Omental fat pad (tissue), 4 donors: ENCODE measurements around the gene NUCB1. TPM values are rescaled to one million over a fixed set of nuclear protein-coding genes. Genes with fewer than 3 reads are reported as not detected.
"Not testable (repeated sequence)": the region's sequence is repeated elsewhere in the genome, so short reads cannot be mapped to it uniquely, and the experiment has no call there.

ENCODE experiments used
- ATAC-seq: fragments of 150-250 bp; one replicate; pipeline ENCODE4 v1.9.1; 2016; ENCODE audit warnings: mild to moderate bottlenecking, moderate library complexity; ENCODE audit not compliant: low FRiP score
- DNase-seq: peaks from one replicate; pipeline ENCODE4 v3.0.0-alpha.2; 2019; ENCODE audit warnings: low spot score
- CTCF ChIP-seq, 3 donors: fragments of 450-650 bp; IDR thresholded peaks; one replicate each; pipeline ENCODE4 v1.5.1; 2016 to 2017; ENCODE audit warnings: antibody characterized with exemption in 3 of 3, mild to moderate bottlenecking in 3 of 3, moderate library complexity in 2 of 3
- total RNA-seq, 4 donors: library from RNA; depleted of rRNA; stranded (reverse); fragments of >200 nt; gene quantifications; one replicate each; pipeline ENCODE4 v1.1.0, GENCODE V29; 2016

NUCB1 gene
- total RNA-seq, 4 donors from 2014 or later: 197 to 280 (median 253) TPM

- TF ChIP-seq CTCF (IDR thresholded peaks at IDR 0.05): no peak
- DNase-seq (no peak), ATAC-seq (no peak)
These were observed 25.6 kb upstream of the NUCB1 start for GRCh38 chr19:48874303-48875135.

DNA sequence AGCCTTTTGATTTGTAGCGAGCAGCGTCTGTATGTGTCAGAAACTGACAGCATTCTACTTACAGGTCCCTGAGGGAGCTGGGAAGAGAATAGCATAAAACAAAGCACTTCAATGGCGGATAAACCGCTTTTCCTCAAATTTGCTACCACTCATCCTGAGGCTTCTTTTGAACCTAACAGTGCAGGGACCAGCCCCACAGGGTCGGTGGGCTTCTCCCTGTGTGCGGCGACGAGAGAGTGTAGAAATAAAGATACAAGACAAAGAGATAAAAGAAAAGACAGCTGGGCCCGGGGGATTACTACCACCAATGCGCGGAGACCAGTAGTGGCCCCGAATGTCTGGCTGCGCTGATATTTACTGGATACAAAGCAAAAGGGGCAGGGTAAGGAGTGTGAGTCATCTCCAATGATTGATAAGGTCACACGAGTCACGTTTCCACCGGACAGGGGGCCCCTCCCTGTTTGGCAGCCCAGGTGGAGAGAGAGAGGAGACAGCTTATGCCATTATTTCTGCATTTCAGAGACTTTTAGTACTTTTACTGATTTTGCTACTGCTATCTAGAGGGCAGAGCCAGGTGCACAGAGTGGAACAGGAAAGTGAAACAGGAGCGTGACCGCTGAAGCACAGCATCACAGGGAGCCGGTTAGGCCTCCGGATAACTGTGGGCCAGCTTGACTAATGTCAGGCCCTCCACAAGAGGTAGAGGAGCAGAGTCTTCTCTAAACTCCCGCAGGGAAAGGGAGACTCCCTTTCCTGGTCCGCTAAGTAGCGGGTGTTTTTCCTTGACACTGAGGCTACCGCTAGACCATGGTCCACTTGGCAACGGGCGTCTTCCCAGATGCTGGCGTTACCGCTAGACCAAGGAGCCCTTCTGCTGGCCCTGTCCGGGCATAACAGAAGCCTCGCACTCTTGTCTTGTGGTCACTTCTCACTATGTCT is 23.8 kb upstream of the NUCB1 start:
- not testable (repeated sequence) for DNase-seq, ATAC-seq

DNA sequence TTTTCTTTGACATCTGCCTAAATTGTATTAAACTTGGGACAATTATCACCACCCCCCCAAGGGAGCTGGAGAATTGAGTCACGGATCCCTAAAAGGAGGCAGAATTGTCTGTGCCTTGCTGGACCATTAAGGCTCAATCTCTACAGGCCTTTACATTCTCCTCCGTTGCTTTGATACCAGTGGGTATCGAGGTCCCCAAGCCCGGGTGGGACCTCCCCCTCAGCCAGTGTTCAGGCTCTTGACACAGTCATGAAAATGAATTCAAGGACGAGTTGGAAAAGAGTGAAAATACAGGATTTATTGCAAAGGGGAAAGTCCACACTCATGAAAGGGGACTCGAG is 22.3 kb upstream of the NUCB1 start:
- no peak for DNase-seq
- no peak for ATAC-seq
- TF ChIP-seq CTCF (IDR thresholded peaks at IDR 0.05): no peak

DNA sequence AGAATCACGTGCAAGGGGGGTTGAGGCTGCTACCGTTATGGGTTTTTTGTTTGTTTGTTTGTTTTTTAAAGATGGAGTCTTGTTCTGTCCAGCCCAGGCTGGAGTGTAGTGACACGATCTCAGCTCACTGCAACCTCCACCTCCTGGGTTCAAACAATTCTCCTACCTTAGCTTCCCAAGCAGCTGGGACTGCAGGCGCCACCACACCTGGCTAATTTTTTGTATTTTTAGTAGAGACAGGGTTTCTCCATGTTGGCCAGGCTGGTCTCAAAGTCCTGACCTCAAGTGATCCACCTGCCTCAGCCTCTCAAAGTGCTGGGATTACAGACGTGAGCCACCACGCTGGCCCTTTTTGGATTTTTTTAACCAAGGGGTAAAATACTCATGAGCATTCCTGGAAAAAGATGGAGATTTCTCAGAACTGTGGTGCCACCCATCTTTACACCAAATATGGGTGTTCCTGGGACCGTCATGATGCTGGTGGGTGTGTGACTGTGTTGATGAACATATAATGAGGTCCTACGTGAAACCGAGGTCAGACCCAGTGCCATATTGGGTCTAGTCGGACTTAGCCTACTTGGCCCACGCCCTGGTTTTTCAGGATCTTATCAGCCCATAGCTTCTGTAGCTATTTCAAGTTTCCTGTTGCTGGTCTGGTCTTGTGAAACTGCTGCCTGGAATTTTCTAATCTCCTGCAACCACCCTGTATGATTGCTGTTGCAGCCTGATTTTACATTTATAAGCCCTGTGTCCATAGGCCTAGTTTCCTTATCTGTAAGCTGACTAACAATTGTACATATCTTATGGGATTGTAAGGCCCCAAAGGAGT is 21.7 kb upstream of the NUCB1 start:
- no peak for TF ChIP-seq CTCF (IDR thresholded peaks at IDR 0.05)
- no peak for DNase-seq
- ATAC-seq: peak; percentile 46

- no peak for TF ChIP-seq CTCF (IDR thresholded peaks at IDR 0.05)
- DNase-seq (no peak), ATAC-seq (no peak)
These were observed 21.0 kb upstream of the NUCB1 start for GRCh38 chr19:48879025-48879637.

- not testable (repeated sequence) for ATAC-seq, DNase-seq
These were observed 20.4 kb upstream of the NUCB1 start for GRCh38 chr19:48879696-48880095.

DNA sequence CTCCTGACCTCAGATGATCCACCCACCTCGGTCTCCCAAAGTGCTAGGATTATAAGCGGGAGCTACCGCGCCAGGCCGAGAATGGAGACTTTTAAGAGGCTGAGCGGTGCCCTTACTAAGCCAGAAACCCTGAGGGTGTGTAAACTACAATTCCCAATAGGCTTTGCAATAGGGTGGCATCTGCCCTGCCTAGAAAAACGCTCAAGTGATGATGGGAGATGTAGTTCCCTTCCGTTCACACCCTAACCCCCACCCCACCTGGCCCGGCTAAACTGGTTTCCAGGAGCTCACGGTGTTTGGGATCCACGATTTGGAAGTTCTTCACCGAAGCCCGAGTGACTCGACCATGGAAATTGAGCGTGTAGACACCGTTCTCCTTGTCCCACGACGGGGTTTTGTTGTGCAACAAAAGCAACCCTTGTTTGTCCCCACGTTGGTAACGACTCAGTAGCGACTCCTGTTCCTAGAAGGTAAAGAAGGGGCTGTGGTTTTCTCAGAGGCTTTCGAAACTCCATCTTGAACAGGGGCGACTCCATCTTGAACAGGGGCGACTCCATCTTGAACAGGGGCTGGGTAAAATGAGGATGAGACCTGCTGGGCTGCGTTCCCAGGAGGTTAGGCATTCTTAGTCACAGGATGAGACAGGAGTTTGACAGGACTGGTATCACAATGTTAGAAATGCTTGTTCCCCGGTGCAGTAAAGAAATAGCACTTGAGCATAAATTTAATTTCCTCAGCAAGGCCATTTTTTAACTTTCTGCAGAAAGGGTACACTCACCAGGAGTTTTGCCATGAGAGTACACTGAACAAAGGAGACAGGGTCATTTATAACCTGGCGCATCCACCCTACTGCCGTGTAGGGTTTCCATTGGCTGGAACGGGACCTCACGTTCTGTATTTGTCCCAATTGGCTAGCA is 18.1 kb upstream of the NUCB1 start:
- DNase-seq (no peak), ATAC-seq (no peak)
- TF ChIP-seq CTCF (IDR thresholded peaks at IDR 0.05): no peak
